Gastrocnemius medialis (tissue), 4 donors: Measurements from ENCODE around the gene AKR1C2. TPM values are rescaled to one million over a fixed set of nuclear protein-coding genes. Genes with fewer than 3 reads are reported as not detected.
A peak's percentile ranks its signal among the peaks of the same experiment; 100 is the strongest.
"Not testable (repeated sequence)": the region's sequence is repeated elsewhere in the genome, so short reads cannot be mapped to it uniquely, and the experiment has no call there.

Source experiments
- ATAC-seq, 2 donors: fragments of 150-250 bp; one replicate each; pipeline ENCODE4 v1.9.1; 2016
- DNase-seq, 2 donors: peaks; one replicate each; pipeline ENCODE4 v3.0.0-alpha.2; 2019
- H3K27ac ChIP-seq, 4 donors: fragments of 200-600 bp; sonication (generic); 1 replicate in 1 of 4; 2 replicates in 3 of 4; pipeline ENCODE4 v1.5.1; 2016 to 2018; ENCODE audit warnings: mild to moderate bottlenecking in 2 of 4, moderate library complexity in 1 of 4
- H3K27me3 ChIP-seq, 3 donors: fragments of 200-600 bp; sonication (generic) in 2 of 3; 1 replicate in 1 of 3; 2 replicates in 2 of 3; pipeline versions ENCODE4 v1.5.1 to v1.6.0; 2016 to 2019; ENCODE audit warnings: mild to moderate bottlenecking in 1 of 3, moderate library complexity in 1 of 3
- H3K36me3 ChIP-seq, 2 donors: fragments of 200-600 bp; sonication (generic) in 1 of 2; one replicate each; pipeline ENCODE4 v1.5.1; 2017 to 2018
- H3K4me1 ChIP-seq, 2 donors: fragments of 200-600 bp; sonication (generic) in 1 of 2; one replicate each; pipeline ENCODE4 v1.5.1; 2016 to 2017; ENCODE audit warnings: mild to moderate bottlenecking in 2 of 2
- H3K4me3 ChIP-seq, 4 donors: fragments of 200-600 bp; sonication (generic) in 3 of 4; 1 replicate in 1 of 4; 2 replicates in 3 of 4; pipeline ENCODE4 v1.5.1; 2016 to 2019; ENCODE audit warnings: mild to moderate bottlenecking in 2 of 4
- H3K9me3 ChIP-seq, 3 donors: fragments of 200-600 bp; sonication (generic) in 2 of 3; 1 replicate in 1 of 3; 2 replicates in 2 of 3; pipeline ENCODE4 v1.5.1; 2016 to 2019
- CTCF ChIP-seq, 5 experiments: fragments of 450-650 bp in 3 of 5; fragments of 200-600 bp in 2 of 5; sonication (generic) in 2 of 5; IDR thresholded peaks in 4 of 5; conservative IDR thresholded peaks in 1 of 5; 1 replicate in 4 of 5; 2 replicates in 1 of 5; pipeline ENCODE4 v1.5.1; 2016 to 2019; ENCODE audit warnings: antibody characterized with exemption in 5 of 5, mild to moderate bottlenecking in 3 of 5, moderate library complexity in 3 of 5
- POLR2A ChIP-seq, 2 donors: fragments of 450-650 bp; IDR thresholded peaks; one replicate each; pipeline ENCODE4 v1.6.1; 2017; ENCODE audit warnings: antibody characterized with exemption in 2 of 2, mild to moderate bottlenecking in 2 of 2, moderate library complexity in 2 of 2
- in situ Hi-C, 4 donors: fragments of 200-750 bp; cut with MboI; loops; one replicate each; pipeline versions ENCODE4 v1.15.0 to v1.8.0; 2017; ENCODE audit warnings: low sequenced_read_pairs in 4 of 4
- intact Hi-C: fragments of 100-400 bp; cut with DNase I; formaldehyde crosslinking; loops from one replicate; pipeline ENCODE4 v1.15.1; 2023; ENCODE audit warnings: low total_unique reads
- total RNA-seq, 4 donors: library from RNA; depleted of rRNA; stranded (reverse); fragments of >200 nt; gene quantifications; one replicate each; pipeline versions ENCODE4 v1.1.0 to v1.2.3, GENCODE V29; 2016

Gene AKR1C2
- total RNA-seq, 4 donors from 2014 or later = 325 to 380 (median 345) TPM

DNA sequence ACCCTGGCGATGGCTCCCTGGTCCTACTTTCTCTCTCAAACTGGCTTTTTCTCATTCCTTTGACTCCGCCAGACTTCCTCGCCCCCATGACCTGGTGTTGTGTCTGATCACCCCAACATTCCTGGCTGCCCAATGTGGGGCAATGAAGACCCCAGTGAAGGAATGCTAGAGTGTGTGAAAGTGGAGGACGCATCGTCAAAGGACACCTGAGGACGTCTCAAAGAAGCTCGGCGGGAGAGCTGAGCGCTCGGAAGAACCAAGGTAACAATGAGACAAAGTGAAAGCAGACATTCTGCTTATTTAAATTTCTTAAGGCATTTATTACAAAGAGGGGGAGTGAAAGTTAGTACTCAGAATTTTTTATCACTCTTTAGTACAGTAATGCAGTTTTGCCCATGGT, 31.7 kb upstream of the AKR1C2 start:
- in situ Hi-C loops (no loop called here), intact Hi-C loops (no loop called here)
- Histone ChIP-seq H3K27me3 (no peaks in the 10 kb centered on the region), H3K9me3 (peaks cover 0 to 16% (median 3%) of the 10 kb centered on the region in 3 donors), H3K4me3 (no peak overlapping the region), H3K27ac (no peak overlapping the region), H3K36me3 (no peaks in the 10 kb centered on the region), H3K4me1 (no peaks in the 10 kb centered on the region)
- DNase-seq (no peak), ATAC-seq (no peak)
- no peak for TF ChIP-seq CTCF (IDR thresholded peaks at IDR 0.05 in 4 of 5, conservative IDR thresholded peaks at IDR 0.05 in 1 of 5)
- no peak for TF ChIP-seq POLR2A (IDR thresholded peaks at IDR 0.05)

GRCh38 chr10:5034588-5034987, 30.9 kb upstream of the AKR1C2 start:
- H3K27me3 ChIP-seq = no peaks in the 10 kb centered on the region
- peaks cover 0 to 21% (median 3%) of the 10 kb centered on the region in 3 donors for H3K9me3 ChIP-seq
- DNase-seq (no peak), ATAC-seq (no peak)
- no peaks in the 10 kb centered on the region for H3K36me3 ChIP-seq
- in situ Hi-C loops (no loop called here), intact Hi-C loops (no loop called here)
- no peaks in the 10 kb centered on the region for H3K4me1 ChIP-seq
- H3K4me3 ChIP-seq = no peak overlapping the region
- no peak overlapping the region for H3K27ac ChIP-seq
- TF ChIP-seq POLR2A (IDR thresholded peaks at IDR 0.05) (no peak), CTCF (IDR thresholded peaks at IDR 0.05 in 4 of 5, conservative IDR thresholded peaks at IDR 0.05 in 1 of 5) (no peak)

DNA sequence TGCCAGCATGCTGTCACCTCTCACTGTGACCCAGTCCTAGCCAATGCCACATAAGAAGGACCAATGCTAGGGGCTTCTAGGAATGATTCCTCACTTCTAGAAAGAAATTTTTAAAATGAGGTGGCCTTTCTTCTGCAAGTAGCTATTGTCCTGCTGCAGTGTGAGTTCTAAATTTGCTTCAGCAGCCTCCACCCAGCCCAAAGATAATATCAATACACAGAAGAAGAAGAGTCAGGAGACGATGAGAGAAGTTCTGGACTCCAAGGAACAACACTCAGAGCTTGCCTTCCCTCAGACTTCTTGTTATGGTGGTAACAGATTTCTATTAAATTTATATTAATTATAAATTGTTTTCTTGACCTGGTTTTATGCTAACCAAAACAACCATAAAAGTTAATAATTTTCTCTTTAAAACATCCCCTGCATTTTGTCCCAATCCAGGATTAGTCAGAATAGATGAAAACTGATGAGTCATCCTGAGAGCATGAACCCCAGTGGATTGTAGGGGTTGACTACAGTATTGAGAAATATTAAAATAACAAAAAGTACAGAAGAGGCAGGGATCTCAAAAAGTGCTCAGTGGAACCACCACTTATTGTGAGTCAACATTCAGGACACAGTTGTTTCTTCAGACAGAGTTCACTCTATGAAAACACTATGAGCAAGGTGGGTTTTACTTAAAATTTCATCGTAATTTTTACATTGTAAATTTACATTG, 29.6 kb upstream of the AKR1C2 start:
- no peaks in the 10 kb centered on the region for H3K4me1 ChIP-seq
- intact Hi-C loops = no loop called here
- no peak overlapping the region for H3K4me3 ChIP-seq
- no peaks in the 10 kb centered on the region for H3K27me3 ChIP-seq
- no peaks in the 10 kb centered on the region for H3K36me3 ChIP-seq
- in situ Hi-C loops = no loop called here
- DNase-seq (no peak), ATAC-seq (peak in 1 of 2 donors; percentile 73)
- H3K9me3 ChIP-seq = peaks cover 0 to 21% (median 3%) of the 10 kb centered on the region in 3 donors
- H3K27ac ChIP-seq = no peak overlapping the region
- TF ChIP-seq POLR2A (IDR thresholded peaks at IDR 0.05) (no peak), CTCF (IDR thresholded peaks at IDR 0.05 in 4 of 5, conservative IDR thresholded peaks at IDR 0.05 in 1 of 5) (no peak)

- H3K27me3 ChIP-seq, H3K4me3 ChIP-seq, H3K27ac ChIP-seq, H3K4me1 ChIP-seq, intact Hi-C loops, in situ Hi-C loops, DNase-seq, H3K36me3 ChIP-seq, ATAC-seq: not testable (repeated sequence)
- peaks cover 0 to 21% (median 3%) of the 10 kb centered on the region in 3 donors for H3K9me3 ChIP-seq
Measured at GRCh38 chr10:5032444-5032843, 28.8 kb upstream of the AKR1C2 start.

DNA sequence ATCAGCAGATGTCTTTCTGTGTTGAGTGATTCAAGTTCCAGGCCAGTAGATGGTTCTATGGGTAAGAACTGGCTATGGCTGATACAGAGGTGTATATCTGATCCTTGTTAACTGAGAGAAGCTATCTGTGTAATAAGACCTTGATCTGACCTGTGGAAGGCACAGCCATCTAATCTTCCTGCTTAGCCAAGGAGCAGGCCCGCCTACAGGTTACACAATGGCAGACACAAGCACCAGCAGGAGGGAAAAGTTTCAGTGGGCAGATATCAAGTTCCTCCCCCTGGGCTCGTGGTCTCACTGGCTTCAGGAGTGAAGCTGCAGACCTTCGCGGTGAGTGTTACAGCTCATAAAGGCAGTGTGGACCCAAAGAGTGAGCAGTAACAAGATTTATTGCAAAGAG, 27.9 kb upstream of the AKR1C2 start:
- H3K9me3 ChIP-seq = peaks cover 0 to 21% (median 3%) of the 10 kb centered on the region in 3 donors
- ATAC-seq, H3K4me1 ChIP-seq, intact Hi-C loops, H3K27me3 ChIP-seq, in situ Hi-C loops, H3K36me3 ChIP-seq, DNase-seq, H3K27ac ChIP-seq, H3K4me3 ChIP-seq: not testable (repeated sequence)

DNA sequence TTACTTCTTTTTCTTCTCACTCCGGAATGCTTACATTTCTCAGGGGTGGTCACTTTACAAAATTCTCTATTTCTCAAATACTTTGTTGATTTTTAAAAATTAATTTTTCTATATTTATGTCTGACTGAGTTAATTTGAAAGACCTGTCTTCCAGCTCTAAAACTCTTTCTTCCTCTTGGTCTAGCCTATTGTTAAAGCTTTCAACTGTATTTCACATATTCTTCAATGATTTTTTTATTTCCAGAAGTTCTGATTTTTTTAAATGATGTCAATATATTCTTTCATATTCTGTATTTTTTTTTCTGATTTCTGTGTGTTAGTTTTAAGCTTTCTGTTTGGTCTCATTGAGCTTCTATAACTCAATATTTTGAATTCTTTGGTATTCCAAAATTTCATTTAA, 27.3 kb upstream of the AKR1C2 start:
- Histone ChIP-seq H3K36me3 (no peaks in the 10 kb centered on the region), H3K9me3 (peaks cover 0 to 21% (median 3%) of the 10 kb centered on the region in 3 donors), H3K4me1 (no peaks in the 10 kb centered on the region), H3K4me3 (no peak overlapping the region), H3K27ac (no peak overlapping the region), H3K27me3 (no peaks in the 10 kb centered on the region)
- DNase-seq = no peak
- TF ChIP-seq POLR2A (IDR thresholded peaks at IDR 0.05) = no peak
- intact Hi-C loops (no loop called here), in situ Hi-C loops (no loop called here)
- ATAC-seq = no peak

- in situ Hi-C loops, H3K9me3 ChIP-seq, H3K4me3 ChIP-seq, H3K4me1 ChIP-seq, intact Hi-C loops, H3K36me3 ChIP-seq, H3K27me3 ChIP-seq: not testable (repeated sequence)
- peak; percentile 60 to 68 for DNase-seq
- peak overlapping the region in 3 of 4 donors; percentile 43 to 79 (median 55) for H3K27ac ChIP-seq
- peak; percentile 87 for ATAC-seq
Measured at GRCh38 chr10:5025461-5025881, 21.8 kb upstream of the AKR1C2 start.
